Uterus (tissue), 2 donors: ENCODE data around the gene SLC6A4.

Source experiments
- POLR2A ChIP-seq, 2 donors: fragments of 450-650 bp; IDR thresholded peaks; one replicate each; pipeline ENCODE4 v1.6.1; 2016; ENCODE audit warnings: antibody characterized with exemption in 2 of 2, mild to moderate bottlenecking in 1 of 2, moderate library complexity in 1 of 2
- TF ChIP-seq, protein P1 (sequence below), 4 experiments: fragments of 200-600 bp in 2 of 4; fragments of 450-650 bp in 2 of 4; sonication (generic) in 2 of 4; IDR thresholded peaks; one replicate each; pipeline ENCODE4 v1.5.1; 2016 to 2019; ENCODE audit warnings: antibody characterized with exemption in 4 of 4, mild to moderate bottlenecking in 2 of 4, moderate library complexity in 1 of 4

DNA sequence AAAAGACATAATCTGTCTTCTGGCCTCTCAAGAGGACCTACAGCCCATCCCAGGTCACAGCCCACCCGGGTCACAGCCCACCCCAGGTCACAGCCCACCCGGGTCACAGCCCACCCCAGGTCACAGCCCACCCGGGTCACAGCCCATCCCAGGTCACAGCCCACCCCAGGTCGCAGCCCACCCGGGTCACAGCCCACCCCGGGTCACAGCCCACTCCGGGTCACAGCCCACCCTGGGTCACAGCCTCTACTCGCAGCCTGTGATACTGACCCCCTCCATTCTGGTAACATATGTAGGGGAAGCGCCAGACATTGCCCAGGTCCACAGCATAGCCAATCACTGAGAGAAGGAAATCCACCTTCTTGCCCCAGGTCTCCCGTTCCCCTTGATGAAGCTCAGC, 14.2 kb downstream of the SLC6A4 start:
- TF ChIP-seq, protein P1, sequence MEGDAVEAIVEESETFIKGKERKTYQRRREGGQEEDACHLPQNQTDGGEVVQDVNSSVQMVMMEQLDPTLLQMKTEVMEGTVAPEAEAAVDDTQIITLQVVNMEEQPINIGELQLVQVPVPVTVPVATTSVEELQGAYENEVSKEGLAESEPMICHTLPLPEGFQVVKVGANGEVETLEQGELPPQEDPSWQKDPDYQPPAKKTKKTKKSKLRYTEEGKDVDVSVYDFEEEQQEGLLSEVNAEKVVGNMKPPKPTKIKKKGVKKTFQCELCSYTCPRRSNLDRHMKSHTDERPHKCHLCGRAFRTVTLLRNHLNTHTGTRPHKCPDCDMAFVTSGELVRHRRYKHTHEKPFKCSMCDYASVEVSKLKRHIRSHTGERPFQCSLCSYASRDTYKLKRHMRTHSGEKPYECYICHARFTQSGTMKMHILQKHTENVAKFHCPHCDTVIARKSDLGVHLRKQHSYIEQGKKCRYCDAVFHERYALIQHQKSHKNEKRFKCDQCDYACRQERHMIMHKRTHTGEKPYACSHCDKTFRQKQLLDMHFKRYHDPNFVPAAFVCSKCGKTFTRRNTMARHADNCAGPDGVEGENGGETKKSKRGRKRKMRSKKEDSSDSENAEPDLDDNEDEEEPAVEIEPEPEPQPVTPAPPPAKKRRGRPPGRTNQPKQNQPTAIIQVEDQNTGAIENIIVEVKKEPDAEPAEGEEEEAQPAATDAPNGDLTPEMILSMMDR (IDR thresholded peaks at IDR 0.05): no peak
- no peak for TF ChIP-seq POLR2A (IDR thresholded peaks at IDR 0.05)
